Measurements from ENCODE around the gene CD34.
A peak's percentile ranks its signal among the peaks of the same experiment; 100 is the strongest.

CD34 gene

DNA sequence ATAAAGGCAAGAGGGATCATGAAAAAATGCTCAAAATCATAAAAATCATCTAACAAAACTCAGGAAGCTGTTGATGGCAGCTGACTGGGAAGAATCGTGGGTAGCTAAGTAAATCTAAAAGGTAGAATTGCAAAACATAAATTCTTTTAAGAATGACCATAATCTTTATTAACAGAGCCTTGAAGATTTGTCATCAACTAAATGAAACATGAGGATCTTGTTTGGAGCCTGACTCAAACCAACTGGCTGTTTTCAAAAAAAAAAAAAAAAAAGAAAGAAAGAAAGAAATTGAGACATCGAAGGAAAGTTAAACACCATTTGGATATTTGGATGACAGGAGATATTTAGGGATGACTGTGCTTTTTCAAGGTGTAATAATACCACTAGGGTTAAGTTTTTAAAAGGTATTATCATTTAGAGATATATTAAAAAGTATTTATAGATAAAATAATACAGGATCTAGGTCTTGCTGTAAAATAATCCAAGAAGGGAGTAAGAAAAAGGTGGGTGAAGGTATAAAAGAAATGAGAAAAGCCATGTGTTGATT, 48.6 kb downstream of the CD34 start:
- no peak overlapping the region for H3K4me3 ChIP-seq (ENCODE audit: low read depth, low read length, poor library complexity, severe bottlenecking)
- peaks cover 35% of the 10 kb centered on the region; the same call in 1 of the 2 replicates for H3K36me3 ChIP-seq (ENCODE audit: insufficient read depth, low read length)
- peaks cover 22% of the 10 kb centered on the region for H3K79me2 ChIP-seq (ENCODE audit: insufficient read depth, low read length)
- no peaks in the 10 kb centered on the region for H3K9me3 ChIP-seq (ENCODE audit: low read length)
- no peaks in the 10 kb centered on the region for H3K27me3 ChIP-seq (ENCODE audit: insufficient read depth, low read length)
- no peaks in the 10 kb centered on the region for H4K20me1 ChIP-seq (ENCODE audit: insufficient read depth, low read length)
- no peaks in the 10 kb centered on the region for H3F3A ChIP-seq (ENCODE audit: insufficient read depth, low read length)
- H3K4me1 ChIP-seq (ENCODE audit: insufficient read depth, low read length, severe bottlenecking), result peaks cover 71% of the 10 kb centered on the region
- no peaks in the 10 kb centered on the region for H3K9me2 ChIP-seq (ENCODE audit: low read depth, low read length)
- H3K9ac ChIP-seq (ENCODE audit: low read length), result peak overlapping the region; percentile 22; the same call in 1 of the 2 replicates
- peak overlapping the region; percentile 86 for H3K27ac ChIP-seq (ENCODE audit: low read depth, low read length, poor library complexity, severe bottlenecking)
- H3K4me2 ChIP-seq (ENCODE audit: low read length), result peak overlapping the region; percentile 39; the same call in 1 of the 2 replicates
- TF ChIP-seq, protein P1, sequence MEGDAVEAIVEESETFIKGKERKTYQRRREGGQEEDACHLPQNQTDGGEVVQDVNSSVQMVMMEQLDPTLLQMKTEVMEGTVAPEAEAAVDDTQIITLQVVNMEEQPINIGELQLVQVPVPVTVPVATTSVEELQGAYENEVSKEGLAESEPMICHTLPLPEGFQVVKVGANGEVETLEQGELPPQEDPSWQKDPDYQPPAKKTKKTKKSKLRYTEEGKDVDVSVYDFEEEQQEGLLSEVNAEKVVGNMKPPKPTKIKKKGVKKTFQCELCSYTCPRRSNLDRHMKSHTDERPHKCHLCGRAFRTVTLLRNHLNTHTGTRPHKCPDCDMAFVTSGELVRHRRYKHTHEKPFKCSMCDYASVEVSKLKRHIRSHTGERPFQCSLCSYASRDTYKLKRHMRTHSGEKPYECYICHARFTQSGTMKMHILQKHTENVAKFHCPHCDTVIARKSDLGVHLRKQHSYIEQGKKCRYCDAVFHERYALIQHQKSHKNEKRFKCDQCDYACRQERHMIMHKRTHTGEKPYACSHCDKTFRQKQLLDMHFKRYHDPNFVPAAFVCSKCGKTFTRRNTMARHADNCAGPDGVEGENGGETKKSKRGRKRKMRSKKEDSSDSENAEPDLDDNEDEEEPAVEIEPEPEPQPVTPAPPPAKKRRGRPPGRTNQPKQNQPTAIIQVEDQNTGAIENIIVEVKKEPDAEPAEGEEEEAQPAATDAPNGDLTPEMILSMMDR (IDR thresholded peaks at IDR 0.05; ENCODE audit: low read length), result no peak
- TF ChIP-seq EZH2 (IDR thresholded peaks at IDR 0.05; ENCODE audit: borderline replicate concordance, low read length), result no peak
- H2AFZ ChIP-seq (ENCODE audit: low read length), result no peak overlapping the region

- Histone ChIP-seq H2AFZ (ENCODE audit: low read length) (no peak overlapping the region), H3K4me1 (ENCODE audit: insufficient read depth, low read length, severe bottlenecking) (peaks cover 64% of the 10 kb centered on the region), H4K20me1 (ENCODE audit: insufficient read depth, low read length) (no peaks in the 10 kb centered on the region), H3K4me2 (ENCODE audit: low read length) (peak overlapping the region; percentile 39; the same call in 1 of the 2 replicates), H3K79me2 (ENCODE audit: insufficient read depth, low read length) (peaks cover 26% of the 10 kb centered on the region), H3K27ac (ENCODE audit: low read depth, low read length, poor library complexity, severe bottlenecking) (peak overlapping the region; percentile 86), H3F3A (ENCODE audit: insufficient read depth, low read length) (no peaks in the 10 kb centered on the region), H3K9me3 (ENCODE audit: low read length) (no peaks in the 10 kb centered on the region), H3K27me3 (ENCODE audit: insufficient read depth, low read length) (no peaks in the 10 kb centered on the region), H3K9ac (ENCODE audit: low read length) (peak overlapping the region; percentile 45; the same call in 1 of the 2 replicates), H3K9me2 (ENCODE audit: low read depth, low read length) (no peaks in the 10 kb centered on the region), H3K4me3 (ENCODE audit: low read depth, low read length, poor library complexity, severe bottlenecking) (no peak overlapping the region), H3K36me3 (ENCODE audit: insufficient read depth, low read length) (peaks cover 35% of the 10 kb centered on the region; the same call in 1 of the 2 replicates)
- TF ChIP-seq, protein P1 (IDR thresholded peaks at IDR 0.05; ENCODE audit: low read length), result no peak
- TF ChIP-seq EZH2 (IDR thresholded peaks at IDR 0.05; ENCODE audit: borderline replicate concordance, low read length), result no peak
Observed at GRCh38 chr1:207861442-207862177, 49.3 kb downstream of the CD34 start.

DNA sequence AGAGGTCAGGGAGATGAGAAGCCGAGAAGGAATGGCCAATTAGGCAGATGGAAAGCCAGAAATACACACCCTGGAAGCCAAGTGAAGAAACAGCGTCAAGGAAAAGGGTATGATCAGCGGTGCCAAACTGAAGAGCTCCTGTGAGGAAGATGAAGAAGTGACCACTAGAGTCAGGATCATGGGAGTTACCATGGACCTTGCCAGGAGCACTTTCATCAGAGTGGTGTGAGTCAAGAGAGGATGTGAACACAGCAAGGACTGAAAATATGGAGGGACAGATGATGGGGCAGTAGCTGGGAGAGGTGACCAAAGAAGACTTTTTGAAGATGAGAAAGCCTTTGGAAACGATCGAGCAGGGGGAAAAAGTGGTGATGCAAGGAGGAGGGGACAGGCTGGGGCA, 50.4 kb downstream of the CD34 start:
- Histone ChIP-seq H3K36me3 (ENCODE audit: insufficient read depth, low read length) (peaks cover 33% of the 10 kb centered on the region; the same call in 1 of the 2 replicates), H3K4me3 (ENCODE audit: low read depth, low read length, poor library complexity, severe bottlenecking) (no peak overlapping the region), H3K9me2 (ENCODE audit: low read depth, low read length) (no peaks in the 10 kb centered on the region), H3K4me2 (ENCODE audit: low read length) (no peak overlapping the region), H4K20me1 (ENCODE audit: insufficient read depth, low read length) (no peaks in the 10 kb centered on the region), H3K79me2 (ENCODE audit: insufficient read depth, low read length) (peaks cover 30% of the 10 kb centered on the region), H3K9ac (ENCODE audit: low read length) (no peak overlapping the region), H3K4me1 (ENCODE audit: insufficient read depth, low read length, severe bottlenecking) (peaks cover 53% of the 10 kb centered on the region), H3K27me3 (ENCODE audit: insufficient read depth, low read length) (no peaks in the 10 kb centered on the region), H3F3A (ENCODE audit: insufficient read depth, low read length) (no peaks in the 10 kb centered on the region), H3K27ac (ENCODE audit: low read depth, low read length, poor library complexity, severe bottlenecking) (no peak overlapping the region), H3K9me3 (ENCODE audit: low read length) (no peaks in the 10 kb centered on the region), H2AFZ (ENCODE audit: low read length) (no peak overlapping the region)
- TF ChIP-seq, protein P1 (IDR thresholded peaks at IDR 0.05; ENCODE audit: low read length), result no peak
- no peak for TF ChIP-seq EZH2 (IDR thresholded peaks at IDR 0.05; ENCODE audit: borderline replicate concordance, low read length)
